ENCODE data around the gene LRP6.

- TF ChIP-seq SIN3A (IDR thresholded peaks at IDR 0.05; ENCODE audit: borderline replicate concordance, low read depth, low read length) (no peak), MAX (IDR thresholded peaks at IDR 0.05) (no peak), TFE3 (CRISPR knock-in tag; IDR thresholded peaks at IDR 0.05) (no peak), NCOR1 (IDR thresholded peaks at IDR 0.05; ENCODE audit: borderline replicate concordance, low read length) (no peak), PAXIP1 (CRISPR knock-in tag; conservative IDR thresholded peaks at IDR 0.05) (no peak), ZBTB40 (IDR thresholded peaks at IDR 0.05) (no peak), ZBTB40 (CRISPR knock-in tag; IDR thresholded peaks at IDR 0.05) (no peak), TCF7 (IDR thresholded peaks at IDR 0.05; ENCODE audit: low read depth) (no peak), ZBTB42 (CRISPR knock-in tag; IDR thresholded peaks at IDR 0.05) (no peak), PRMT3 (CRISPR knock-in tag; IDR thresholded peaks at IDR 0.05; ENCODE audit: borderline replicate concordance, low read depth) (no peak), STAT5B (CRISPR knock-in tag; IDR thresholded peaks at IDR 0.05) (no peak), ZNF350 (CRISPR knock-in tag; IDR thresholded peaks at IDR 0.05; ENCODE audit: borderline replicate concordance, low read depth) (no peak)
Observed at GRCh38 chr12:12094481-12094880, 172.4 kb downstream of the LRP6 start.

Data from HepG2 (cell line).